HG02678 (cell line): ENCODE measurements around the gene UNC93B1.
"Not testable (repeated sequence)": the region's sequence is repeated elsewhere in the genome, so short reads cannot be mapped to it uniquely, and the experiment has no call there.

Experiments used
- ATAC-seq: cut with Tn5 transposase; IDR thresholded peaks from one replicate; pipeline ENCODE4 v1.9.1; 2021; ENCODE audit warnings: mild to moderate bottlenecking, moderate library complexity; ENCODE audit not compliant: unreplicated experiment

UNC93B1 gene

GRCh38 chr11:67994387-67994786 is 9.5 kb downstream of the UNC93B1 start:
- not testable (repeated sequence) for ATAC-seq

GRCh38 chr11:67993821-67994220 is 10.1 kb downstream of the UNC93B1 start:
- not testable (repeated sequence) for ATAC-seq

DNA sequence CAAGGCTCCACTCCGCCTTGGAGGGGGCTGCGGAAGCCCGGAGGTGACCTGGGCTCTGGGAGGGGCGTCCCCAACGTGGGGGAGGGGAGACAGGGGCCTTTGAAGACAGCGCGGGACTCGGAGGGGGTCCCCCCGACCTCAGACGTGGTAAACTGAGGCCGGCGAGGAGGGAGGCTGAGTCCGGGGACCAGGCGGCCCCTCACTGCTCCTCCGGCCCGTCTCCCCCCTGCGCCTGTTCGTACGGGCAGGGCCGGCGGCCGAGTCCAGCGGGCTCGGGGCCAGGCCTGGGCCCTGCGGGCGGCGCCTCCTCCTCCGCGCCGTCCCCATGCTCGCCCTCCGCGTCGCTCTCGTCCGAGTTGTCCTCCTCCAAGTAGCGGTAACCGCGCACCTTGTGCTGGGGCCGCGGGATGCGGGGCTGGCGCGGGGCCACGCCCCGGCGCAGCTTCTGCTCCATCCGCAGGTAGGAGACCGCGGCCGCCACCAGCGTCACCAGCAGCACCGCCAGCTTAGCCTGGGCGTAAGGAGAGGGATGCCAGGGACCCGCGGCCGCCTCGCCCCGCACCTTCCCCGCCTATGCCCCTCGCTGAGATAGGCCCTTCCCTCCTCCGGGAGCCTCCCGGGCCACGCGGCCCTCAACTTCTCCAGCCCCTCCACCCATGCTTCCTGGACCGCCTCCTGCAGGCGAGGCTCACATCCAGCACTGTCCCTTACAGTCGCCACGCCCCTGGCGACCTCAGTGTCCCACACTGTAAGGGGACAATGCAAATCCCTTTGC is 12.4 kb downstream of the UNC93B1 start:
- ATAC-seq: not testable (repeated sequence)

GRCh38 chr11:67990546-67991346 is 13.2 kb downstream of the UNC93B1 start:
- not testable (repeated sequence) for ATAC-seq

GRCh38 chr11:67985302-67985701 is 18.6 kb downstream of the UNC93B1 start:
- not testable (repeated sequence) for ATAC-seq

DNA sequence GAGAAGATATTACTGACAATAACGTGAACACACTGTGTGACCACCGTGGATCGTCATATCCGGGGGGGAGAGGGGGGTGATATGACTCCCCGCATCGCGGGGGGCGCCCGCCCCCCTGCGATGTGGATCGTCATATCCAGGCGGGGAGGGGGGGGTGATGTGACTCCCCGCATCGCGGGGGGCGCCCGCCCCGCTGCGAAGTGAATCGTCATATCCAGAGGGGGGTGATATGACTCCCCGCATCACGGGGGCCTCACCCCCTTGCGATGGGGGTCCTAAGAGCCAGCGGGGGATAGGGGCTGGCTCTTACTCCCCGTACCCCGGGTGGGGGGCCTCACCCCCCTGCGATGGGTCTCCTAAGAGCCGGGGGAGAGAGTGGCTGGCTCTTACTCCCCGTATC is 19.9 kb downstream of the UNC93B1 start:
- ATAC-seq: no peak

DNA sequence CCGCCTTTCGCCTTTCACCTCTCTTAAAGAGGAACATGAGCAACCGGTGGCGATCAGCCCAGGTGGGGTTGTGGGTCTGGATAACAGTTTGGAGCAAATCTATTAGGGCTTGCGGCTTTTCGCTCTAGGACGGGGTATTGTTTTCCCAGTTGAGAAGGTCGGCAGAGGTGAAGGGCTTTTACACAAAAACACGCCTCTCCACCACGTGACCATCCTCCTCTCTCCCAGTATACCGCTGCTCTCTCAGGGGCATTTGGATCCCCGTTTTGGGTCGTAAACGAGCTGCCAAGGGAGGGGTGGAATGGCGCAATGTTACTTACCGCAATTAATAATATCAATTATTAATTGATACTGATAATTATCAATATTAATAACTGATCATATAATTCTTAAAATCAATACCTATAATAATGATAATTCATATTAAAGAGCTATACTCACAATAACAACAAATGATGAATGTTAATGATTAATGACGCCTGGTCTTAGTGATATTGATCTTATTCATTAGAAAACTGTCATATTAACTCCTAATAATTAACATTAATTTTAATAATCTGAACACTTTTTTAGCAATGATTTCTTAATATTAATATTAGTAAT is 21.5 kb downstream of the UNC93B1 start:
- not testable (repeated sequence) for ATAC-seq

GRCh38 chr11:67981226-67981625 is 22.7 kb downstream of the UNC93B1 start:
- not testable (repeated sequence) for ATAC-seq

GRCh38 chr11:67978766-67979418 is 25.0 kb downstream of the UNC93B1 start:
- not testable (repeated sequence) for ATAC-seq

DNA sequence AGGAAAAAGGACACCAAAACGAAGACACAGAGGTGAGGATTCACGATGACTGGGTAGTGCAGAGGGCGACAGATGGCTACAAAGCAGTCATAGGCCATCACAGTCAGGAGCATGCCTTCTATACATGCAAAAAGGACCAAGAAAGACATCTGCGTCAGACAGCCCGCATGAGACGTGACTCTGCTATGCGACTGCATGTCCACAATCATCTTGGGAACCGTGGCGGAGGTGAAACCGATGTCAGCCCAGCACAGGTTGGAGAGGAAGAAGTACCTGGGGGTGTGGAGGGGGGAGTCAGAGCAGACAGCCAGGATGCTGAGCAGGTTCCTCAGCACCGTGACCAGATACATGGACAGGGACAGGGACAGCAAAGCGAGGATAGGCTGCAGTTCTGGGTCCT is 29.2 kb downstream of the UNC93B1 start:
- not testable (repeated sequence) for ATAC-seq

DNA sequence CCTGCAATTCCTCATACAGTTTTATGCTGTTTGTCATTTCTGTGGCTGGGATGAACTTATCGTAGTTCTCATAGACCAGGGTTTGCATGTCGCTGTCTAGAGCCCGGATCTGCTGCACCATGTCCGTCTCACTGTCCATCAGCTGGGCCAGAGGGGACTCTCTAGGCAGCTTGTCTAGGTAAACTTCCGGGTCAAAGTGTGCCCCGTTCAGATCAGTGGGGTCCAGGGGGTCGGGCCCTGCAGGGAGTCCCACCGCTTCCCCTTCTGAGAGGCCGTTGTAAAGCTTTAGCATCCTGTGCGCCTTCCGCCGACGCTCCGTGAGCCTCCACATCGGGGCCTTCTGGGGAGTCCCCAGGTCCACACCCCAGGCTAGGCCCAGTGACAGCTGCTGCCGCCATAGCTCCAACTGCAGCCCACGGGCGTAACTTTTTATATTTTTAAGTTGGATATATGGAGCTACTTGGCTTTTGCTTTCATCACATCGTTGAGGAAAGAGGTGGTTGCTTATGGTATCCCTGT is 38.0 kb downstream of the UNC93B1 start:
- ATAC-seq: not testable (repeated sequence)

DNA sequence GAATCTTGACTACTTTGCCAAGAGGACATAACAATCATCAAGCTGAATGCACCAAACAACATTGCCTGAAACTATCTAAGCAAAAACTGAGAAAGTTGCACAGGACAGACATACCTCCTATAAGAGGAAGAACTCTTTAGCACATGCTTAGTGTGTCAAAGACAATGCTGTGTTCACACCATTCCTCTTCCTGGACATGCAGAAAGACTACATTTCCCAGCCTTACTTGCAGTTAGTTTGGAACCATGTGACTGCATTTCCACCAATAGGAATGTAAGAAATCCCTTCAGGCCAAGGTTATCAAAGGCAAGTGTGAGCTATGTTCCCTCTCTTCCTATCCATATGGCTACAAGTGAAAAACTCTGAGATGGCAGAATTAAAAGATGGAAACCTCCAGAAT is 39.2 kb downstream of the UNC93B1 start:
- ATAC-seq: not testable (repeated sequence)

DNA sequence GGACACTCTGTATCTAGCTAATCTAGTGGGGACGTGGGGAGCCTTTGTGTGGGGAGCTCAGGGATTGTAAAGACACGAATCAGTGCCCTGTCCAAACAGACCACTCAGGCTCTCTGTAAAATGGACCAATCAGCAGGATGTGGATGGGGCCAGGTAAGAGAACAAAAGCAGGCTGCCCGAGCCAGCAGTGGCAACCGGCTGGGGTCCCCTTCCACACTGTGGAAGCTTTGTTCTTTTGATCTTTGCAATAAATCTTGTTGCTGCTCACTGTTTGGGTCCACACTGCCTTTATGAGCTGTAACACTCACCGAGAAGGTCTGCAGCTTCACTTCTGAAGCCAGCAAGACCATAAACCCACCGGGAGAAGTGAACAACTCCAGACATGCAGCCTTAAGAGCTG is 40.0 kb downstream of the UNC93B1 start:
- not testable (repeated sequence) for ATAC-seq

GRCh38 chr11:67963217-67963616 is 40.7 kb downstream of the UNC93B1 start:
- ATAC-seq: not testable (repeated sequence)

DNA sequence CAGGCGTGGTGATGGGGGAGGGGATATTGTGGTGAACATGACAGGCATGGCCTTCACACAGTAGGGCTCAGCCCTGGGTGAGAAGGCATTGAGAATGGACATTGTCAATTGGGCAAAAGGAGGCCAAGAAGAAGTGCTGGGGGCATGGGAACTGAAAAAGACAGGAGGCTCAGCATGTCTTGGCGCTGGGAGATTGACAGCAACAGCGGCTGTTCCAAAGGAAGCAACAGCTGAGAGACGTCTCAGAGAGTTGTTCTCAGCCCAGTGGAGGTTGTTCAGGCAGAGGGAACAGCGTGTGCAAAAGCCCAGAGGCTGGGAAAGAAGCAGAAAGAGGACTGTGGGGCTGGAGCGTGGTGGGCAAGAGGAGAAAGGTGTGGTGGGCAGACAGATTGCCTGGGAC is 47.7 kb downstream of the UNC93B1 start:
- not testable (repeated sequence) for ATAC-seq

- not testable (repeated sequence) for ATAC-seq
These were observed 48.4 kb downstream of the UNC93B1 start for GRCh38 chr11:67955461-67956007.

GRCh38 chr11:67954971-67955370 is 48.9 kb downstream of the UNC93B1 start:
- not testable (repeated sequence) for ATAC-seq

DNA sequence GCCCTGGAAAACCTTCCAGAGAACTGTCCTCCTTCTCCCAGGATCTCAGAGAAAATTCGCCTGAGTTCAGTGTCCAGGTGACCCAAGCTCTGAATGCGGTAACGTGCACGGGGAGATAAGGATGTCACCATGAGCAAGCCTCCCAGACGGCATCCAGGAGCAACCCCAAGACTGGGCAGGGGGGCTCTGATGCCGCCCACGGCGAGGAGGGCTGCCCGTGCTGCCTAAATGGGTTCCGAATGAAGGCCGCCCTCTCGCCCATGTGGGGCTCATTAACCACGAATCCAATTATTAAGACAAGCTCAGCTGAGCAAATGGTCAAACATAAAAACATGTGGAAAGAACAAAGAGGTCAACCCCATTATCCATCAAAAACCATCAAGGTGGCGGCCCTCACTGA is 49.6 kb downstream of the UNC93B1 start:
- not testable (repeated sequence) for ATAC-seq

DNA sequence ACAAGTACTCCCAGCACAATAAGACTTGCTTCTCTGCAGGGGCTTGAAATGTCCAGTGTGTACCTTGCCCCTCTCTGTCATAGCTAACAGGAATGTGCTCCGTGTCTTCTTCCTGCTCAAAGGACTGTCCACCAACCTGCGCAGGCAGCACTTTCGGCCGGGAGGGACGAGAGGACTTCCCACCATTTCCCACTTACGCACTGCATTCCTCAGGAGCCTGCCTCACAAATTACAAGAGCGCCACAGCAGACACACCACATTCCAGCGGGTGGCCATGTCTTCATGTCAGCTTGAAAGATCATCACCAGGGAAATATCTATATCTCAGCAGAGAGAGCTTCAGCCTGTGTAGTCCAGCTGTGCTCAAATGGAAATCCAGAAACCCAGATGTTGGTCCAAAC is 53.2 kb downstream of the UNC93B1 start:
- not testable (repeated sequence) for ATAC-seq

GRCh38 chr11:67947785-67948184 is 56.1 kb downstream of the UNC93B1 start:
- not testable (repeated sequence) for ATAC-seq
